ENCODE results near the gene TBXA2R.

The TBXA2R gene

DNA sequence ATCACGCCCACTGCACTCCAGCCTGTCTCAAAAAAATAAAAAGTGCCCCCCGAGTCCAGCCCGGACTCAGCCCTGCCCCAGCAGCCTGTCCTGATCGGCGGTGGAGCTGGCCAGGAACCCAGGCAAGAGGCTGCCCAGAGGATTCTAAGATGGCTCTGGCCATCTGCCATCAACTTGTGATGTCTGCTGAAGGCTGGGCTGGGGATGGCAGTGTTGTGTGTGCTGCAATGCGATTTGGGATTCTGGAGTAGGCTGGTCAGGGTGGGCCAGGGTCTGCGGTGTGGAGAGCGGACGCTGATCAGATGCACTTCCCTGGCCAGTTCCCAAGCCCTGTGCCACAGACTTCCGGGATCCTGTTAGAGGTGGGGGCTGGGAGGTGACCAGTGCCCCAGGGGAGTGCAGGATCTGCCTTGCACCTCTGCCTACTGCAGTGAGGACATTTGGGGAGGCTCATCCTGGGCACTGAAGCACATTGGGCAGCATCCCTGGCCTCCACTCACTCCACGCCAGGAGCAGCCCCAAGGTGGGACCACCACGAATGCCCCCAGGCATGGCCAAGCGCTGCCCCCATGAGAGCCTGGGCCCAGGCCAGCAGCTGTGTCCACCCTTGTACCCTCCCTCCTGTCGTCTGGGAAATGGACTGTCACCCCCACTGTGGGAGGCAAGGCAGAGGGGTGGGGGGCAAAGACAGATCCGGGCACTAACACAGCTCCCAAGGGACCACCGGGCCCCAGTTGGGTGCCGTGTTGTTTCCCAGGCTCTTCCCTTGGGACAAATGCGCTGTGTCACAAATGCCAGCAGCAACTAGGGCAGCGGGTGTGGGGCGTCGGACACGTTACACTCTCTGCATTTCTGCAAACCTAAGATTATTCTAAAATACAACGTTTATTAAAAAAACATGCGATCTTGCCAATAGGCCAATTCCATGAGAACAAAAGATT is 3.4 kb upstream of the TBXA2R start:
- TF ChIP-seq, protein P1, sequence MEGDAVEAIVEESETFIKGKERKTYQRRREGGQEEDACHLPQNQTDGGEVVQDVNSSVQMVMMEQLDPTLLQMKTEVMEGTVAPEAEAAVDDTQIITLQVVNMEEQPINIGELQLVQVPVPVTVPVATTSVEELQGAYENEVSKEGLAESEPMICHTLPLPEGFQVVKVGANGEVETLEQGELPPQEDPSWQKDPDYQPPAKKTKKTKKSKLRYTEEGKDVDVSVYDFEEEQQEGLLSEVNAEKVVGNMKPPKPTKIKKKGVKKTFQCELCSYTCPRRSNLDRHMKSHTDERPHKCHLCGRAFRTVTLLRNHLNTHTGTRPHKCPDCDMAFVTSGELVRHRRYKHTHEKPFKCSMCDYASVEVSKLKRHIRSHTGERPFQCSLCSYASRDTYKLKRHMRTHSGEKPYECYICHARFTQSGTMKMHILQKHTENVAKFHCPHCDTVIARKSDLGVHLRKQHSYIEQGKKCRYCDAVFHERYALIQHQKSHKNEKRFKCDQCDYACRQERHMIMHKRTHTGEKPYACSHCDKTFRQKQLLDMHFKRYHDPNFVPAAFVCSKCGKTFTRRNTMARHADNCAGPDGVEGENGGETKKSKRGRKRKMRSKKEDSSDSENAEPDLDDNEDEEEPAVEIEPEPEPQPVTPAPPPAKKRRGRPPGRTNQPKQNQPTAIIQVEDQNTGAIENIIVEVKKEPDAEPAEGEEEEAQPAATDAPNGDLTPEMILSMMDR (IDR thresholded peaks at IDR 0.05; ENCODE audit: insufficient read depth, low read depth, low read length, missing control alignments): no peak
- no peak for DNase-seq (ENCODE audit: low read depth)
- no peak overlapping the region for H3K4me3 ChIP-seq (ENCODE audit: low read length)

- DNase-seq (ENCODE audit: low read depth): no peak
- TF ChIP-seq, protein P1 (IDR thresholded peaks at IDR 0.05; ENCODE audit: insufficient read depth, low read depth, low read length, missing control alignments): no peak
- no peak overlapping the region for H3K4me3 ChIP-seq (ENCODE audit: low read length)
These were observed 2.2 kb upstream of the TBXA2R start for GRCh38 chr19:3608750-3609322.

DNA sequence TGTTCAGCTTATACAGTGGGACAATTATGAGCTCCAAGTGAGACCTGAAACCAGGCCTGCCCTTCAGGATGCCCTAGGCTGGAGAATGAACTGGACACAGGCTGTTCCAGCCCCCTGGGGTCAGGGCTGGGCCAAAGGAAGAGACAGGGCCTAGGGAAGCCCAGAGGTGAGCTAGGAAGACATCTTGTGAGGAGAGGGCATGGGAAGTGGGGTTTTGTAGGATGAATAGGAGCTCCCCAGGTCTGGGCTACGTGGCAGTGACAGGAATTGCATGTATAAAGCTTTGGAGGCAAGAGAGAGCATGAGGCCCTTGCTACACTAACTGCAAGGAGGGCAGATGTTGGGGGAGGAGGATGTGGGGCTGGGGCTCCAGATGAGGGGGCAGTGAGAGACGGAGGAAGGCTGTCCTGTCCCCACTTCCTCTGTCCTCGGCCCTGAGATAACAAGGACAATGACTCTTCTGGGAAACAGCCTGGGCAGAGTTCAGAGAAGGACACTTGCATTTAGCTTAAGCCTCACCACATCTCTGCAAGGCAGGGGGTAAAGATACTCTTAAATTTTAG is 1.5 kb upstream of the TBXA2R start:
- DNase-seq (ENCODE audit: low read depth): no peak
- no peak overlapping the region for H3K4me3 ChIP-seq (ENCODE audit: low read length)
- TF ChIP-seq, protein P1 (IDR thresholded peaks at IDR 0.05; ENCODE audit: insufficient read depth, low read depth, low read length, missing control alignments): no peak

- DNase-seq (ENCODE audit: low read depth): no peak
- no peak overlapping the region for H3K4me3 ChIP-seq (ENCODE audit: low read length)
- TF ChIP-seq, protein P1 (IDR thresholded peaks at IDR 0.05; ENCODE audit: insufficient read depth, low read depth, low read length, missing control alignments): no peak
These were observed 816 bp upstream of the TBXA2R start for GRCh38 chr19:3607303-3608078.

DNA sequence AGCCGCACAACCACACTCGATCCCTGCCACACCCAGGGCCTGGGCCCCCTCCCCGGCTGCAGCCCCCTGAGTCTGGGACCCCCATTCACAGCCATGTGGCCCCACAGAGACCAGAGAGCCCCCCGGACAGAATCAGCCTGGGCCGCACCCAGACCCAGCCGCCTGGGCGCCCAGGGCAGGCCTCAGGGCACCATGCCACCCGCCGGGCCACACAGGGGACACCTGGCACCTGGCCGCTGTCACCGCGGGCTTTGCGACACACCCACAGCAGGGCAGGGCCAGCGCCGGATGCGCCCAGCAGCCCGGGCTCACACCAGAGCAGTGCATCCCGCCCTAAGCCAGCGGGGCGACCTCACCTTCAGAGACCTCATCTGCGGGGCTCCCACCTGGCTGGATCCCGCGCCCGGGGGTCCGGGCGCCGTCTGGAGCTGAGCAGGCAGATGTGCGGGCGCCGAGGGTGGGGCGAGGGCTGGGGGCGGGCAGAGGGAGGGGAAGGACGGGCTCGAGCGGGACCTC is 443 bp downstream of the TBXA2R start:
- no peak for DNase-seq (ENCODE audit: low read depth)
- TF ChIP-seq, protein P1 (IDR thresholded peaks at IDR 0.05; ENCODE audit: insufficient read depth, low read depth, low read length, missing control alignments): no peak
- H3K4me3 ChIP-seq (ENCODE audit: low read length): no peak overlapping the region

DNA sequence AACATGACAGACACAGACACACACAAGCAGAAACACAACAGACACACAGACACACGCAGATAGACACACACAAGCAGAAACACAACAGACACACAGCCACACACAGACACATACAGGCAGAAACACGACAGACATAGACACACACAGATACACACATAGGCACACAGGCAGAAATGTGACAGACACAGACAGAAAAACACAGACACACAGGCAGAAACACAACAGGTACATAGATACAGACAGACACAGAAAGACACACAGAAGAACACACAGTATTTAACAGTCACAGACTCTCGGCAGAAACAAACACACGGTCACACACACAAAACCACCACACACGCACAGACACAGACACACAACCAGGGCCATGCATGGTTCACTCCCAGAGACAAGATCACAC is 905 bp downstream of the TBXA2R start:
- no peak overlapping the region for H3K4me3 ChIP-seq (ENCODE audit: low read length)
- TF ChIP-seq, protein P1 (IDR thresholded peaks at IDR 0.05; ENCODE audit: insufficient read depth, low read depth, low read length, missing control alignments): no peak
- DNase-seq (ENCODE audit: low read depth): no peak

Measured in epithelial cell of esophagus (primary cell).